Measurements from ENCODE around the gene HSD11B2. TPM values are rescaled to one million over a fixed set of nuclear protein-coding genes. Genes with fewer than 3 reads are reported as not detected.
A peak's percentile ranks its signal among the peaks of the same experiment; 100 is the strongest.

HSD11B2 gene
- total RNA-seq, 2 experiments from 2014 or later, result not detected

DNA sequence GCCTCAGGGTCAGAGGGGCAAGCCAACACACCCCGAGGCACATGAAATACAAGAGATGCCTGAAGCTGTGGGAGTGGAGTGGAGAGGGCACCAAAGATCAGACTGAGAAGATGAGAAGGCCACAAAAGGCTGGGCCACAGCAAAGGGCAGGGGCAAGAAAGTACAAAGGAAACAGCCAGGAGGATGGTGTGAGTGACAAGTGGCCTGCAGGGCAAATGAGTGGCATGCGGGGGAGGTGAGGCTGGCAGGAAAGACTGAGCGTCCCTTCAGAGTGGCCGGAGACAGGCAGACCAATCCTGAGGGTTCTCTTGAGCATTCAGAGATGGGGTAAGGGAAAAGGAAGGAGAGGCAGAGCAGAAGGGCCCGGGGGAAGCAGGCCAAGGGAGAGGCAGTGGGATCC, 23.2 kb downstream of the HSD11B2 start:
- no peak for DNase-seq (ENCODE audit: low spot score)
- H3K4me2 ChIP-seq (ENCODE audit: low read length), result no peak overlapping the region
- H3K4me3 ChIP-seq (ENCODE audit: low read depth, low read length, poor library complexity, severe bottlenecking), result no peak overlapping the region
- ChIA-PET CTCF (ENCODE audit: unreplicated experiment) (no interaction called here), POLR2A (interaction anchor here (0.7 kb wide), 1 partner anchor 525 kb away, joined by 3 read pairs; no protein-coding TSS in a partner anchor)
- TF ChIP-seq EZH2phosphoT487 (IDR thresholded peaks at IDR 0.05; ENCODE audit: borderline replicate concordance, low read depth, low read length), result no peak
- TF ChIP-seq, protein P1, sequence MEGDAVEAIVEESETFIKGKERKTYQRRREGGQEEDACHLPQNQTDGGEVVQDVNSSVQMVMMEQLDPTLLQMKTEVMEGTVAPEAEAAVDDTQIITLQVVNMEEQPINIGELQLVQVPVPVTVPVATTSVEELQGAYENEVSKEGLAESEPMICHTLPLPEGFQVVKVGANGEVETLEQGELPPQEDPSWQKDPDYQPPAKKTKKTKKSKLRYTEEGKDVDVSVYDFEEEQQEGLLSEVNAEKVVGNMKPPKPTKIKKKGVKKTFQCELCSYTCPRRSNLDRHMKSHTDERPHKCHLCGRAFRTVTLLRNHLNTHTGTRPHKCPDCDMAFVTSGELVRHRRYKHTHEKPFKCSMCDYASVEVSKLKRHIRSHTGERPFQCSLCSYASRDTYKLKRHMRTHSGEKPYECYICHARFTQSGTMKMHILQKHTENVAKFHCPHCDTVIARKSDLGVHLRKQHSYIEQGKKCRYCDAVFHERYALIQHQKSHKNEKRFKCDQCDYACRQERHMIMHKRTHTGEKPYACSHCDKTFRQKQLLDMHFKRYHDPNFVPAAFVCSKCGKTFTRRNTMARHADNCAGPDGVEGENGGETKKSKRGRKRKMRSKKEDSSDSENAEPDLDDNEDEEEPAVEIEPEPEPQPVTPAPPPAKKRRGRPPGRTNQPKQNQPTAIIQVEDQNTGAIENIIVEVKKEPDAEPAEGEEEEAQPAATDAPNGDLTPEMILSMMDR (conservative IDR thresholded peaks at IDR 0.05; ENCODE audit: low read length), result no peak
- intact Hi-C loops (cut with micrococcal nuclease; ENCODE audit: unreplicated experiment), result no loop called here
- H2AFZ ChIP-seq (ENCODE audit: low read length), result no peak overlapping the region
- H3K4me1 ChIP-seq (ENCODE audit: insufficient read depth, low read length, poor library complexity, severe bottlenecking), result no peaks in the 10 kb centered on the region
- H4K20me1 ChIP-seq (ENCODE audit: insufficient read depth, low read length), result no peaks in the 10 kb centered on the region; the same call in 1 of the 2 replicates
- no peaks in the 10 kb centered on the region for H3K9me2 ChIP-seq (ENCODE audit: insufficient read depth, low read length)
- BruUV-seq (replicated peaks), result no TSS peak
- no peak overlapping the region for H3K27ac ChIP-seq (ENCODE audit: low read depth, low read length, poor library complexity, severe bottlenecking)
- peaks cover 4% of the 10 kb centered on the region; the same call in 1 of the 2 replicates for H3K36me3 ChIP-seq (ENCODE audit: insufficient read depth, low read length)
- no peaks in the 10 kb centered on the region for H3K79me2 ChIP-seq (ENCODE audit: insufficient read depth, low read depth, low read length)
- H3K9me3 ChIP-seq (ENCODE audit: low read length), result no peaks in the 10 kb centered on the region

DNA sequence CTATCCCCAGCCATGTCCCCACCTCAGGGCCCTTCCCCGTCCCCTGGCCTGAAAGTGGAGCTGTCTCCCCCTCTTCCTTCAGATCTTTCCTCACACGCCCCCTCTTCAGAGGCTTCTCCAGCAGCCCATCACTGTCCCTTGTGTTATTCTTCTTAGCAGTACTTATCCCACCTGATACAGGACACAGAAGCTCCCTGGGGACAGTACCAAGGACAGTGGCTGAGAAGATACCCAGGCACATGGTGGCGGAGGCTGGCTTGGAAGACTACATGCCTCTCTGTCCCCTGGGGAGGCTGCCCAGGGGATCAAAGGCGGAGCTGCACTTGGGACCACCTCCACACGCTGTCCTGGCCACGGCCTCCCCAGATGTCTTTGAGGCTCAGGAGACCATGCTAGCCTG, 23.9 kb downstream of the HSD11B2 start:
- Histone ChIP-seq H3K79me2 (ENCODE audit: insufficient read depth, low read depth, low read length) (no peaks in the 10 kb centered on the region), H3K4me1 (ENCODE audit: insufficient read depth, low read length, poor library complexity, severe bottlenecking) (no peaks in the 10 kb centered on the region), H3K36me3 (ENCODE audit: insufficient read depth, low read length) (peaks cover 4% of the 10 kb centered on the region; the same call in 1 of the 2 replicates), H3K4me2 (ENCODE audit: low read length) (no peak overlapping the region), H2AFZ (ENCODE audit: low read length) (no peak overlapping the region), H3K27ac (ENCODE audit: low read depth, low read length, poor library complexity, severe bottlenecking) (no peak overlapping the region), H4K20me1 (ENCODE audit: insufficient read depth, low read length) (no peaks in the 10 kb centered on the region; the same call in 1 of the 2 replicates), H3K9me3 (ENCODE audit: low read length) (no peaks in the 10 kb centered on the region), H3K9me2 (ENCODE audit: insufficient read depth, low read length) (no peaks in the 10 kb centered on the region), H3K4me3 (ENCODE audit: low read depth, low read length, poor library complexity, severe bottlenecking) (no peak overlapping the region)
- POLR2A ChIA-PET, result no interaction called here
- no TSS peak for BruUV-seq (replicated peaks)
- intact Hi-C loops (cut with micrococcal nuclease; ENCODE audit: unreplicated experiment), result no loop called here
- CTCF ChIA-PET (ENCODE audit: unreplicated experiment), result no interaction called here
- no peak for DNase-seq (ENCODE audit: low spot score)
- TF ChIP-seq EZH2phosphoT487 (IDR thresholded peaks at IDR 0.05; ENCODE audit: borderline replicate concordance, low read depth, low read length), result no peak
- TF ChIP-seq, protein P1 (conservative IDR thresholded peaks at IDR 0.05; ENCODE audit: low read length), result no peak

DNA sequence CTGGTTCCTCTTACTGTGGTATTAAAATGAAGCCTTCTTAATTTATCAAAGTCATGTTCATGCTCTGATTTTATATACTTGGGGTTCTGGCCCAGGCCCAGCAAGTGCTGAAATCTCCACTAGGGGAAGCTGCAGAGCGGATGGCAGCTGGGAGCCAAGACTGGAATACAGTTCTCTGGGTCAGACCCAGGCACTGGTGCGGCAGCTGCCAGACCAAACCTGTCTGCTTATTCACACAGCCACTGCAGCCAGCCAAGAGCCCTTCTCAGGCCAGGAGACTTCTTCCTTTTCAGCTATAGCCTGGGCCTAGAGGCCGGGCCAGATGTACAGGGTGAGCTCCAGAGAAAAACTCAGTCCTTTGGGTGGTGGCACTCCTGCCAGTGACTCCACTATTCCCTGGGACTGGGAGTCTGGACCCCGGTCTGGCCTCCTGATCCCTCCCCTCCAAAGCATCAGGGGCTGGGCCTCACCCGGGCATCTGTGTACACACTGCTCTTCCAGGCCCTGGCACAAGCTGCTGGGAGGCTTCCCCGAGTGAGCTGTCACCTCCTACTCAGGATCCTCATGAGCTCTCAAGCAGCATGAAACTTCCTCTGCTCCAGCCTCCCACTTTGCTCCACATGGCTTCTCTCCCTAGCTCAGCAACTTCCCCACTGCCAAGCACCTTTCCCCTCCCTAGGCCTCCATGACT, 25.6 kb downstream of the HSD11B2 start:
- no peaks in the 10 kb centered on the region for H3K9me3 ChIP-seq (ENCODE audit: low read length)
- H3K36me3 ChIP-seq (ENCODE audit: insufficient read depth, low read length), result peaks cover 4% of the 10 kb centered on the region; the same call in 1 of the 2 replicates
- POLR2A ChIA-PET, result no interaction called here
- H3K79me2 ChIP-seq (ENCODE audit: insufficient read depth, low read depth, low read length), result no peaks in the 10 kb centered on the region
- H2AFZ ChIP-seq (ENCODE audit: low read length), result no peak overlapping the region
- CTCF ChIA-PET (ENCODE audit: unreplicated experiment), result no interaction called here
- H3K4me1 ChIP-seq (ENCODE audit: insufficient read depth, low read length, poor library complexity, severe bottlenecking), result no peaks in the 10 kb centered on the region
- H3K4me3 ChIP-seq (ENCODE audit: low read depth, low read length, poor library complexity, severe bottlenecking), result no peak overlapping the region
- no peak for DNase-seq (ENCODE audit: low spot score)
- TF ChIP-seq, protein P1 (conservative IDR thresholded peaks at IDR 0.05; ENCODE audit: low read length), result peak; percentile 63
- TF ChIP-seq EZH2phosphoT487 (IDR thresholded peaks at IDR 0.05; ENCODE audit: borderline replicate concordance, low read depth, low read length), result no peak
- H3K9me2 ChIP-seq (ENCODE audit: insufficient read depth, low read length), result no peaks in the 10 kb centered on the region
- H3K27ac ChIP-seq (ENCODE audit: low read depth, low read length, poor library complexity, severe bottlenecking), result no peak overlapping the region
- BruUV-seq (replicated peaks), result no TSS peak
- intact Hi-C loops (cut with micrococcal nuclease; ENCODE audit: unreplicated experiment), result no loop called here
- no peaks in the 10 kb centered on the region; the same call in 1 of the 2 replicates for H4K20me1 ChIP-seq (ENCODE audit: insufficient read depth, low read length)
- no peak overlapping the region for H3K4me2 ChIP-seq (ENCODE audit: low read length)

Measured in OCI-LY7 (cell line).